Measurements from ENCODE around the gene SPA17.

SPA17 gene

DNA sequence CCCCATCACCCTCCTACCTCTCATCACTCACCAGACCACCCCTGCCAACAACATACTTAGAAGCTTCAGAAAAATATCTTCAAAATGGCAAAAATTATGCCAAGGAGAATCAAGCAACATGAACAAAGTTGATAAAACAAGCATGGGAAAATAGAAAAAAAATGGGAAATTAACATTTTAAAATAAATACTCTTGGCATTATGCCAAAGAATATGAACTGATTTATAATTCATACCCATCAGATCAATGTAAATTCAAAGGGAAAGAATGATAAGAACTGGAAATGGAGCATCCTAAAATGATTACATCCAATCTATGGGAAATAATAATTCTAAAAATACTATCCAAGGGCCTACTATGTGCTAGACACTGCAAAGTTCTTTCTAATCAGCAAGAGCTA, 12.2 kb upstream of the SPA17 start:
- no peak for DNase-seq (ENCODE audit: extremely low read depth in 1 of 2, low read depth in 1 of 2)

DNA sequence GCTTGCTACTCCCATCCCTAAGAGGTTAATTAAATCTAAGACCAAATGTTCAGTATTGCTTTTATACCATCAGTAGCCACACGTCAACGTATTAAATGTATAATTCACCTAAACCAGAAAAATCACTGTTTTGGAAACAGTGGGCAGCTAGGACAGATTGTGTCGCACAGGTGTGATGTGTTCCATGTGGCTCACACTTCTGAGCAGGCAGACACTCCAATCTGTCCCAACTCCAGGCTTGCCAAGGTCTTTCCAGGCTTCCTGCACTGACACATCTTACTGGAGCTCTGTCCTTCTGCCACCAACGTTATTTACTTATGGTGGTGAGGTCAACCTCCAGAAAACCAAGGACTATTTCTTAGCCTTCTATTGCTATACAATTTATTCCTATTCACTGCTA, 11.6 kb upstream of the SPA17 start:
- DNase-seq (ENCODE audit: extremely low read depth in 1 of 2, low read depth in 1 of 2), result no peak

DNA sequence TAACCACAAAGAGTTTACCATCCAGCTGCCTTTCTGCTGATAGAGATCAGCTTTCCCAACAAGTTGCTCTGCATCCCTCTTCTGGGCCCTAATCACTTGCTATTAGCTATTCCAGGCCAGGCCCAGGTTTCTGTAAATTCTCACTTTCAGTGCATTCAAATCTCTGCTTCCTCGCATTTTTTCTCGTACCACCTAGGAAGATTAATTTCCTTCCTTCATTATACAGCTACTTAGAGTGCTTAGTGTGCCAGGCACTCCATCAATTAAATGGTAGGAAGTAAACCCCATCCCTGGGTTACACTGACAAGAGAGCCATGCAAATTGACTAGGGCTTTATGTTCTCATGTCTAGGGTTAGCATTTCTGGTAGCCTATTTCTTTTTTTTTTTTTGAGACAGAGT, 9.8 kb upstream of the SPA17 start:
- no peak for DNase-seq (ENCODE audit: extremely low read depth in 1 of 2, low read depth in 1 of 2)

DNA sequence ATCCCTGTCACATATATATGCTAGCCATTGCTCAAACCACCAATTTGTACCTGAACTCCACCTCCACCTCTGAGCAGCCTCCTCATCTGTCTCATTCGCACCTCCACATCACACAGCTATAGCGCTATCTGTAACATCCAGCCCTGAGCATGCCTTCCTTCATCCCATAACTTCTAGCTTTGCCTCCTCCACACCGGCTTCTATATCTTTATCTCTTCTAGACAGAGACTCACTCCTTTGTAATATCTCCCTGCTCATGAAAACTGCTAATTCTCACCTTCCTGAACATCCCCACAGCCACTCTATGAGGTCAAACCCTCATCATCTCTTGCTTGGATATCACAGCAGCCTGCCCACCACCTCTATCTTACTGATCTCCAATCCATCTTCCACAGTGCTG, 6.1 kb upstream of the SPA17 start:
- no peak for DNase-seq (ENCODE audit: extremely low read depth in 1 of 2, low read depth in 1 of 2)

DNA sequence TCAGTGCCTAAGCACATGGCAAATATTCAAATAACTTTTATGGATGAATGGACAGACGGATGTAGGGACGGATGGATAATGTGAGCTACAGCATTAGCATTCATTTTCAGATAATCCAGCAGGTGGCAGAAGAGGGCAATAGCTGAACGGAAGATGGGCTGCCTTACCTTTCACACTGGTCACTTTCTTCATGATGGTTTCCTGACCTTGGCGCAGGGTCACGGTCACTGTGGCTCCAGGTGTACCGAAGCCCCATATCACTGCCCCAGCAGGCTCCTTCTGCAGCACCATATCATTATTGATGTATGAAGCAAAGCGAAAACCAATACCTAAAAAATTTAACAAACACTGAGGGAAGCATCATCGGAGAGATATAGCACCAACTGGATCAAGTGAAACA, 4.5 kb upstream of the SPA17 start:
- no peak for DNase-seq (ENCODE audit: extremely low read depth in 1 of 2, low read depth in 1 of 2)

DNA sequence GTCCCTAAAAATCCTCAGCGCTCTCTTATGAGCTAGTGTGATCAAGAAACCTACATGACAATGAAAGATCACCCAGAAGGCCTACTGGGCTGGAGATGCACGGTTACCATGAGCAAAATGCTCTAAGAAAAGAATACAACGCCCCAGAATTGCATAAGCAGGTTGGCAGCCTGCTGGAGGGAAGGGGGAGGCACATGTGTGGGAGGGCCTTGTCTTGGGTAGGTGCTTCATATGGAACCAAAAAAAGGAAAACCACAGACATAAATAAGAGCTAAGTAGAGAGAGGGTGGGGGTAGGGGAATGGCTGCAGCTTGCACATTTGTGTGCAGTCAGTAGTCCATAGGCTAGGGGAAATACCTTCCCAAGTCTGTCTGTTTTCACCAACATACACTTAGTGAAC, 3.0 kb upstream of the SPA17 start:
- no peak for DNase-seq (ENCODE audit: extremely low read depth in 1 of 2, low read depth in 1 of 2)

DNA sequence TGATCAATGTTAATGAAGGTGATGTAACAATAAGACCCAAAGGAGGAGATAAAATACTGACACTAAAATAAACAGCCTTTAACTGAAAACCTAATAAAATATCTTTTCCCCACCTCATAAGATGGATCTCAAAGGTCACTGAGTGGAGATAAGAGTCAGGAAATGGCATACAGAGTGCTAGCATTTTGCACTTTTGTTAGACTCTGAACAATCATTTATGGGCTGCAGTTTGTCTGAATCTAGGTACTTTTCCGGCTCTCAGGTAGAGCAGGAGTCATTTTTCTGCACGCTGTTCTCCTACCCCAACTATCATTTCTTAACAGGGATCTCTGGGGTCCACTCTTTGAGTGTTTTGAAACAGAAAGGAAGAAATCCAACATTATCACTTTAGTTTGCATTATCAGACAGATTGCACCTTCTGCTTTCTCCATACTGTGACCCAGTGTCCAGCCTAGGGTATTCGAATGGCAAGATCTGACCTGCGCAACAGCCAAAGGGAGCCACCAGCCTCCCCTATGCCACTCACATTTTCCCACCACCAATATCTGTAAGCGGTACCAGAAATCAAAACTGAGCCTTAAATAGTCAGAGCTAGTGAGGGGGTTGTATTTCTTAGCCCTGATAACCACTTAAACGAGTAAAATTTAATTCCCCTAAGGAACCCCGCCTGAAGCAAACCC, 1.0 kb upstream of the SPA17 start:
- no peak for DNase-seq (ENCODE audit: extremely low read depth in 1 of 2, low read depth in 1 of 2)

DNA sequence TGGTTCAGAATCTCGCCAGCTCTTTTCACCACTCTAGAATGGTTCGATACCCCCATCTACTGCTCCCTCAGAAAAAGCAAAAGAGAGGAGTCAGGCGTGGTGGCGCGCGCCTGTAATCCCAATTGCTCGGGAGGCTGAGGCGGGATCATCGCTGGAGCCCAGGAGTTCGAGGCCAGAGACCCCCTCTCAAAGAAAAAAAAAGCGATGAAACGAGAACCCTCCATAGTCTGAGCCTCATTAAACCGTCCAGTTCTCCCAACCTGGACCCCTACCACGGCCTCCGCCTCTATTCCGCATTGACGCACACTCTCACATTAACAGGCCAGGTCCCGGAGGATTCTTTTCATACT, 439 bp downstream of the SPA17 start:
- DNase-seq (ENCODE audit: extremely low read depth in 1 of 2, low read depth in 1 of 2), result no peak

DNA sequence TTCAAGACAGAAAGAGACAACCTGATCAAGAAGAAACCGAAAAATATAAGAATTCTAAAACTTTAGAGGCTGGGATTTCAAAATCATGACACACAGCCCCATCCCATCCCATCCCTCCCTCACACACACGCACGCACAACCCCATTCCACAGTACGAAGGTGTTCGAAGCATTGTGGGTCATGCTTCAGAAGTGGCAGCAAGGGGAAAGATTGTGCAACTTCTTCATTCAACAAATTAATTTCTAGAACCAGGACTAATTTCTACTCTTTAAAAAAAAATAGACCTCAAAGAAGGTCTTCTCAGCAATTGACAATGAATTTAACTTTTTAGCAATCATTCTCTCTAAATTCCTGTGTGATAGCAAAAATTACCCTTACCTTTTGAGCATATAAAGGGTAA, 867 bp downstream of the SPA17 start:
- no peak for DNase-seq (ENCODE audit: extremely low read depth in 1 of 2, low read depth in 1 of 2)

DNA sequence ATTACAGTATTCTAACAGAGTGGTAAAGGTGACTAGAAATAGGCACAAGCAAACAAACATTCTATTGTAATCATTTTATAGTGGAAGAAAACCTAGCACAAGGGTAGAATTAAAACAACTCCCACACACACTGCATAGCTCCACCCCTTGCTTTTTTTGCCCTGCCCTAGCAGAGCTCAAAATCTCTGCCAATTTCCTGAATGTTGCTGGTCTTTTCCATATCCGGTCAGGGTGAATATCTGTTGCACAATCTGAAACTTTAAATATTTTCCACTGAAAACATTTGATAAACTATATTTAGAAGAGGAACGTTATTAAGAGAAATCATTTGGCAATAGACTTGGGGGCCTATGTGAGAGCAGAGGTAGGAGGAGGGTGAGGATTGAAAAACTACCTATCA, 2.7 kb downstream of the SPA17 start:
- DNase-seq (ENCODE audit: extremely low read depth in 1 of 2, low read depth in 1 of 2), result no peak

DNA sequence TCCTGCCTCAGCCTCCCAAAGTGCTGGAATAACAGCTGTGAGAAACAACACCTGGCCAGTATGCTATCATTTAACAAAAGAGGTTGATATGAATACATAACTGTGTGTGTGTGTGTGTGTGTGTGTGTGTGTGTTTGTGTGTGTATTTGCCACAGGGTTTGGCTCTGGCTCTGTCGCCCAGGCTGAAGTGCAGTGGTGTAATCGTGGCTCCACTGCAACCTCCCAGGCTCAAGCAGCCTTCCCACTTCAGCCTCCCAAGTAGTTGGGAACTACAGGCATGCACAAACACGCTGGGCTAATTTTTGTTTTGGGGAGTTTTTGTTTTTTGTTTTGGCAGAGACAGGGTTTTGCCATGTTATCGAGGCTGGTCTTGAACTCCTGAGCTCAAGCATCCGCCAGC, 4.7 kb downstream of the SPA17 start:
- no peak for DNase-seq (ENCODE audit: extremely low read depth in 1 of 2, low read depth in 1 of 2)

DNA sequence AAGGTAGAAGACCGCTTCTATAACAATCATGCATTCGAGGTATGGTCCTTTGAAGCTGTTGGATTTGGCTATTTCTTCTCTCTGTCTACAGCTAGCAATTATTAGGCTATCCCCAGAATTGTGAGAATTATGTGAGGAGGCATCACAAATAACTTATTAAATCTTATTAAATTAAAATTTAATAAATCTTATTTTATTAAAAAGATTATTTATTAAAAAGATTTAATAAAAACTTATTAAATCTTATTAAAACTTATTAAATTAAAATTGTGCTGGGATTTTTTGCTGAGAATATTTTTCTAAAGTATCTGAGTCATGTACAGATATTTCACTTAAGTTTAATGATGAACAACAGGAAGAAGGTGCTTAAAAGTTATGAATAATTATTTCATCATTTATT, 7.7 kb downstream of the SPA17 start:
- no peak for DNase-seq (ENCODE audit: extremely low read depth in 1 of 2, low read depth in 1 of 2)

DNA sequence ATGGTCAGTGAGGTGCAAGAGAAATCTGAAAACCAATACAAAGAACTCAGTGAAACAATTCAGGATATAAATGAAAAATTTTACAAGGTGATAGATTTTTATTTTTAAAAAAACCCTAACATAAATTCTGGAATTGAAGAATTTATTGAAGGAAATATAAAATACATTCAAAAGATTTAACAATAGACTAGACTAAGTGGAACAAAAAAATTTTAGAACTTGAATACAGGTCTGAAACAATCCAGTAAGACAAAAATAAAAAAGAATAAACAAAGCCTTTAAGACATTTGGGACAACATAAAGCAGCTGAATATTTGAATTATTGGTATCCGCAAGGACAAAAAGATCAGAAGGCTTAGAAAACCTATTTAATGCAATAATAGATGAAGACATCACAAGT, 8.7 kb downstream of the SPA17 start:
- no peak for DNase-seq (ENCODE audit: extremely low read depth in 1 of 2, low read depth in 1 of 2)

DNA sequence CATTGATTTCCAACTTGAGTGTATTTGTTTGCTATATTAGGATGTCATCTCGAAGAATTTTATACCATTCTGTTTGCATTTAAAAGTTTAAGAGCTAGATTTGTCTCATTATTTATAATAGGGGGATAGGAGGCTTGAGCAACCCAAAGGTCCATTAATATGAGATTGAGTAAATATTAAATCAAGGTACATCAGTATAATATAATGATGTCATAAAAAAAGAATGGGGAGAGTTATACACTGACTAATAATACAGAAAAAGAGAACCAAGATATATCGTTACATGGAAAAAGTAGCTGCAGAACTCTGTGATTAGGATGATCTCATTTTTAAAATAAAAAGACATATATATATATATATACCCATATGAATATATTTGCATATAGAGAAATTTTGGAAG, 19.4 kb downstream of the SPA17 start:
- no peak for DNase-seq (ENCODE audit: extremely low read depth in 1 of 2, low read depth in 1 of 2)

DNA sequence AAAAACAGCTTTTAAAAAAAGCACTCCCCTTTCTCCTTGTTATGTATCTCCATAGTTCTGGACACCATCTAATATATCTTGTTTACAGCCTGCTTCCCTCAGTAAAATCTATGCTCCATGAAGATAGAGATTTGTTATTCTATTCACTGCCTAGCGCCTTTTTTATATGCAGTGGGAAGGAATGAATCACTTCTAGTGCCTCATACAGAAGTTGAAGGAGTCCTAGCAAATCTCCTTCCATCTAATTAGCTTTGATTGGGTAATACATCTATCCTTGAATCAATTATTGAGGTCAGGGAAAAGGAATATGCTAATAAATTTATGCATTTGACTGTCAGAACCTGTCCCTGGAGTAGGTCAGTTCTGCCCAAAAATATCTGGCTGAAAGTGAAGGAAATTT, 25.8 kb downstream of the SPA17 start:
- DNase-seq (ENCODE audit: extremely low read depth in 1 of 2, low read depth in 1 of 2), result no peak

DNA sequence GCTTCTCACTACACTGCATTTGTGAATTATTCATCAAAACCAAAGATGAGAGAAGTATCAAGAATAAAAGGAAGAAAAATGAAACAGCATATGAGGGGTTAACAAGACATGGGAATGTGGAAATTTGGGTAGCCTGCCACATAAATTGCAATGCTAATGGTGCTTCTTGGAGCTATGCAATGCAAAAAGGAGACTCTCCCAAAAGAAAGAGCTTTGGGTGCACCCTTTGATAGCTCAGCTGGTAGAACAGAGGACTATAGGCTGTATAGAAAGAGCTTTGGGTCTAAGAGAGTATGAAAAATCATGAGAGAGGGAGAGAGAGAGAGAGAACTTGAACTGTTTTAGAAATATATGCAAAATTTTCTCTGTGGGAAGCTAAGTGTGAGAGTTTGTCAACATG, 26.3 kb downstream of the SPA17 start:
- DNase-seq (ENCODE audit: extremely low read depth in 1 of 2, low read depth in 1 of 2), result no peak

DNA sequence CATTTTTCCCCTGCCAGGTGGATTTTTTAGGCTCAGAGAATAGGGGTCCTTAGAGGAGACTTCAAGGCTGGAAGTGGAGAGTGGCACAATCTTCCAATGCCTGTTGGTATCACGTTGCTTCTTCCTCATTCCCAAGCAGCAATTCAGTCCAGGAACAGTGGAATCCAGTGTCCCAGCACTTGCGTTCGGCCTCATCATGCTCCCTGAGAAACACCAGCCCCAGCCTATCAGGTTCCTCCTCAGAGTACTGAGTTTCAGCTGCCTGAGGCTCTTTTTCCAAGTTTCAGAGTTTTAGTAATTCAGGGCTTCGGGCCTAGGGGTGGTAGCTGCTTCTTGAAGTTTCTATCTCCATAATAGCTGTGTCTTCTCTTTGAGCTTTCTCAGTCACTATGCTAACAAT, 34.1 kb downstream of the SPA17 start:
- DNase-seq (ENCODE audit: extremely low read depth in 1 of 2, low read depth in 1 of 2), result no peak

DNA sequence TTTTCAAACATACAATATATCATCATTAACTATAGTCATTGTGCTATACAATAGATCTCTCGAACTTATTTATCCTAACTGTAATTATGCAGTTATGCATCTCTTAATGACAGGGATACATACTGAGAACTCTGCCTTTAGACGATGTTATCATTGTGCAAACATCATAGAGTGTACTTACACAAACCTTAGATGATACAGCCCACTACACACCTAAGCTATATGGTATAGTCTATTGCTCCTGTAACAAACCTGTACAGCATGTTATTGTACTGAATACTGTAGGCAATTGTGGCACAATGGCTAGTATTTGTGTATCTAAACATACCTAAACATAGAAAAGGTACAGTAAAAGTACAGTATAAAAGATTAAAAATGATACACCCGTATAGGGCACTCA, 38.7 kb downstream of the SPA17 start:
- no peak for DNase-seq (ENCODE audit: extremely low read depth in 1 of 2, low read depth in 1 of 2)

DNA sequence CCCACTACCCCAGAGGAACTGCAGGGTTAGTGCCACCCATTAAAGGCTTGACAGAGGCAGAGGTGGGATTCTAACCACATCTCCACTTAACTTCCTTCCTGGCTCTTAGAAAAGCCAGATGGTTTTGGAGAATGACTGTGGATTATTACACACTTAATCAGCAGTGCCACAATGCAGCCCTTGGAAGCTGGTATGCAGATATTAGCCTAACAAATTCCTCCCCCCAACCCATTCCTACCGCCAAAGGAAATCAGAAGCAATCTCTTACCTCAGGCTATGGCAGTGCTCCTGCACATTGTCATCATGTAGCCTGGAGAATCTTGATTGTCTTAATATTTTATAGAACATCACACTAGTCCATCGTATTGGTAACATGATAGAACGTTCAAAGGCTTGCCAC, 42.9 kb downstream of the SPA17 start:
- no peak for DNase-seq (ENCODE audit: extremely low read depth in 1 of 2, low read depth in 1 of 2)

DNA sequence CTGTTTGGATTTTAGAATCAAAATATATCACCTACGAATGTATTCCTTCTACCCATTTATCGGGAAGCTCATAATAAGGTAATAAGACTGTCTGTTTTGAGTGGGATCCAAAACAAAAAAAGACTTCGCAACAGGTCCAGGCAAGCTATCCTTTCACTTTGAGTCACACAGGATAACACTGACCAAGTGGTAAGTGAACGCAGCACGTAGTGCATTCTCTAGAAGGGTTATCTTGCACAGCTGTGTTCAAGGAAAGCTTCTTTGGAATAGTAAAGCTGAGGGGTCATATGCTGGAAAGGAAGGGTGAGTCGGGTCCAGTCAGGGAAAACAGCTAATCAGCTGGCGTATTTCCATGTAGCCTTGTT, 43.7 kb downstream of the SPA17 start:
- no peak for DNase-seq (ENCODE audit: extremely low read depth in 1 of 2, low read depth in 1 of 2)

DNA sequence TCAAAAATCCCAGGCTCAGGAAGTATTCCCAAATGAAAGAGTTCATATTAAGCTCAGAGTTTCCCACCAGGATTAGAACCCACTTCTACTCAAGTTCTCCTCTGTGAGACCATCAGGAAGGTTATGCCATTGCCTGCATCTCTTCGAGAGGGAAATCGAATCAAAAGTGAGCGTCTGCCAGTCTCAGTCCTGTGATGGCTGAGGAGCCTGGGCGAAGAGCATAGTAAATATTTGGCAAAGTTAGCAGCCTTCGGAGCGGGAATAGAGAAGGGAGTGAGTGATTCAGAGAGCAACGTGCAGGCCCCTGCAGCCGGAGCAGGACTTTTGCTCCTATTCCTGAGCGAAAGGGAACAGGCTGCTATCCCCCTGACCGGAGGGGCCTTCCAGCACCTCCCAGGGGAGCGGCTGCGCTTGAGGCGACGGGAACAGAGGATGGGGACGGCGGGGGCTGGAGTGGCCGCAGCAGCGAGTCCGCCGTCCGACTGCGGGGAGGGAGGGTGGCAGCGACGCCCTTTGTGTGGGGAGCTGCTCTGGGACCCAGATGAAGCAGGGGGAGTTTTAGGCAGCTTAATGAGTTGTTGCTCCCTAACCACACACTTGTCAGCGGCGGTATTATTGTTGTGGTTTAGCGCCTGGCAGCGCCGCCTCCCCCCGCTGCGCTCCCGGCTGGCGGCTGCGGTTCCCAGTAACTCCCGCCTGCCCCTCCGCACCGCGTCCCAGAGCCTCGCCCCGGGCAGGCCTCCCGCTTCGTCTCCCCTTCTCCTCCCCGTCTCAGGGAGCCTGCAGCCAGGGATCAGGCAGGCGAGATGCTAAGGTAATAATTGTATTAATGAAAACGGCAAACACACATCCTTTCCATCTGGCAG, 44.3 kb downstream of the SPA17 start:
- no peak for DNase-seq (ENCODE audit: extremely low read depth in 1 of 2, low read depth in 1 of 2)

DNA sequence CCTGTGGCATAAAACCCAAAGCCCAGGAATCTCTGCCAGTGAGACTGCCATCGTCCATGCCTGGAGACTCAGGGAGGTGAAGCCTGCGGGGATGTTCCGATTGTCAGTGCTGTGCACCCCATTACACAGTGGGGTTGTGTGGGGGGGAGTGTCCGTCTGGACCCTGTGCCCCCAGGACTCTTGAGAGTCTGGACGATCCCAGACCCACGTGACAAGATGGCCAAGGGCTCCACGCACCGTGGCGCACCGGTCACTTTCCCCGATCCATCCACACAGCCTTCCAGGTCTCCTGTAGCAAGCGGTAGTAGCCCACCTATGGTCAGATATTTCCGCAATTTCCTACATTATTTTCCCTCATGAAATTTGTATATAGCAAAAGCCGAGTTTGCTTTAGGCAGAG, 45.1 kb downstream of the SPA17 start:
- DNase-seq (ENCODE audit: extremely low read depth in 1 of 2, low read depth in 1 of 2), result no peak

DNA sequence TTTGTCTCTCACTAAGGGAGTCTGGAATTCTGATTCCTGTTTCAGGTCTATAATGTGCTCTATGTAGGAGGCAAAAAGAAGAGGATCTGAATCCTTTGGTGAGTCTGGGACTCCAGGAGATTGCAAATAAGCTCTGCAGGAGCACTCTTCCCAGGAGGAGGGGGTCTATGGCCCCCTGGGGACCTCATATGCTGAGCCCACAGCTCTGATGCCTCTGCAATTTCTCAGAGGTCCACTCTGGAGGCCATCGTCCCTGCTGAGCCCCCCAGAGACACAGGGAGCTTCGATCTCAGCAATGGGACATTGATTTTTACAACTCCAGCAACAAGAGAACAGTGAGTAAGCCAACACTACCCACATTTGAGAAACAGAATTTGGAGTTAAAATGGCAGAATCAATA, 45.8 kb downstream of the SPA17 start:
- DNase-seq (ENCODE audit: extremely low read depth in 1 of 2, low read depth in 1 of 2), result no peak

All from stimulated activated CD8-positive, alpha-beta memory T cell treated with anti-CD3 and anti-CD28 coated beads, Interleukin-7, amount 100 ng/mL, for 48 hours (primary cell).